ENCODE data around the gene OR2D2.

- TF ChIP-seq CTCF (IDR thresholded peaks at IDR 0.05) (no peak), EP300 (IDR thresholded peaks at IDR 0.05) (no peak), POLR2A (IDR thresholded peaks at IDR 0.05; ENCODE audit: low read depth) (no peak)
Observed at GRCh38 chr11:6855971-6856541, 36.2 kb downstream of the OR2D2 start.
